Transverse colon (tissue), 4 donors: ENCODE data around the gene AGR2. TPM values are rescaled to one million over a fixed set of nuclear protein-coding genes. Genes with fewer than 3 reads are reported as not detected.

Experiments used
- DNase-seq: peaks from one replicate; pipeline ENCODE4 v3.0.0-alpha.2; 2019
- H3K27ac ChIP-seq, 4 donors: fragments of 200-600 bp; sonication (generic); 2 replicates each; pipeline ENCODE4 v1.5.1; 2016 to 2018; ENCODE audit warnings: inconsistent platforms in 4 of 4
- H3K27me3 ChIP-seq: fragments of 200-600 bp; sonication (generic); 2 replicates; pipeline ENCODE4 v1.5.1; 2017; ENCODE audit warnings: inconsistent platforms
- H3K36me3 ChIP-seq, 4 donors: fragments of 200-600 bp; sonication (generic); 2 replicates each; pipeline ENCODE4 v1.5.1; 2017 to 2019; ENCODE audit warnings: inconsistent platforms in 4 of 4
- H3K4me1 ChIP-seq, 4 donors: fragments of 200-600 bp; sonication (generic); 2 replicates each; pipeline ENCODE4 v1.5.1; 2017 to 2020; ENCODE audit warnings: inconsistent platforms in 4 of 4
- H3K4me3 ChIP-seq, 4 donors: fragments of 200-600 bp; sonication (generic); 1 replicate in 1 of 4; 2 replicates in 3 of 4; pipeline versions ENCODE4 v1.5.1 to v1.6.1; 2017 to 2019; ENCODE audit warnings: inconsistent platforms in 4 of 4
- H3K9me3 ChIP-seq, 2 donors: fragments of 200-600 bp; sonication (generic); 2 replicates each; pipeline ENCODE4 v1.5.1; 2017 to 2019; ENCODE audit warnings: inconsistent platforms in 2 of 2
- EP300 ChIP-seq: sonication (generic); formaldehyde crosslinking; IDR thresholded peaks from one replicate; pipeline ENCODE4 v1.6.1; 2017; ENCODE audit warnings: antibody characterized with exemption, low read depth
- POLR2A ChIP-seq: fragments of 450-650 bp; IDR thresholded peaks from one replicate; pipeline ENCODE4 v1.6.1; 2016; ENCODE audit warnings: antibody characterized with exemption, mild to moderate bottlenecking, moderate library complexity
- POLR2AphosphoS5 ChIP-seq, 3 donors: sonication (generic); formaldehyde crosslinking; IDR thresholded peaks; one replicate each; pipeline ENCODE4 v1.6.1; 2016; ENCODE audit warnings: antibody characterized with exemption in 3 of 3
- WGBS, 2 donors: methylation state at CpG; one replicate each; pipeline ENCODE4 v1.1.5; 2018; ENCODE audit warnings: low coverage in 1 of 2; 5-methylcytosine and 5-hydroxymethylcytosine counted together
- in situ Hi-C, 4 donors: fragments of 200-750 bp; cut with MboI; loops; one replicate each; pipeline versions ENCODE4 v1.15.0 to v1.15.1; 2017; ENCODE audit warnings: low sequenced_read_pairs in 3 of 4, low pct_ligation_motif_present in 1 of 4, low pct_unique_long_range_greater_than_20kb in 1 of 4
- intact Hi-C: fragments of 100-400 bp; cut with DNase I; formaldehyde crosslinking; loops from one replicate; pipeline ENCODE4 v1.15.1; 2023; ENCODE audit warnings: low total_unique reads
- total RNA-seq, 4 donors: library from RNA; depleted of rRNA; stranded (reverse); fragments of >200 nt; gene quantifications; one replicate each; pipeline ENCODE4 v1.1.0, GENCODE V29; 2016
- TF ChIP-seq, protein P1 (sequence below), 5 experiments: fragments of 200-600 bp in 3 of 5; fragments of 450-650 bp in 2 of 5; sonication (generic) in 3 of 5; IDR thresholded peaks; 1 replicate in 2 of 5; 2 replicates in 3 of 5; pipeline ENCODE4 v1.5.1; 2016 to 2017; ENCODE audit warnings: antibody characterized with exemption in 5 of 5, inconsistent platforms in 3 of 5, mild to moderate bottlenecking in 2 of 5, moderate library complexity in 1 of 5

Gene AGR2
- total RNA-seq, 4 donors from 2014 or later: 32.9 to 297 (median 215) TPM

DNA sequence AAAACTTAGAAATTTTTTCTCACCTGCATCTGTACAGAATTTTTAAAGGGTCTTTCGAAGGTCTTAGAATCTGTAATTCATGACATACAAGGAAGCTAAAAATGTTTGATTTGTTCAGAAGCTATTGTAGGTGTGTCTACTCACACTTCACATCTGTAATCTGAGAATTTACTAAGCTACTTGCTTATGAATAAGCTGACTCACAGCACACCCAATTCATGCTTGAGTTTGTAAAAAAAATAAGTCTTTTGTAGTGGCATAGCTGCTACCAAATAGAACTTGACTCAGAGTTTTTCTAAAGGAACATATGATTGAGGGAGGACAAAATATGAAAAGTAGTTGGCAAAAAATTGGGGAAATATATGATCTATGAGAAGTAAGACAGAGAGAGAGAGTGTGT, 12.7 kb upstream of the AGR2 start:
- Histone ChIP-seq H3K36me3 (no peaks in the 10 kb centered on the region), H3K9me3 (no peaks in the 10 kb centered on the region), H3K4me3 (no peak overlapping the region), H3K27ac (peak overlapping the region; percentile 48 to 80 (median 76)), H3K4me1 (peaks cover 0 to 71% (median 21%) of the 10 kb centered on the region in 4 donors), H3K27me3 (no peaks in the 10 kb centered on the region)
- intact Hi-C loops (no loop called here), in situ Hi-C loops (no loop called here)
- DNase-seq: no peak
- TF ChIP-seq, protein P1, sequence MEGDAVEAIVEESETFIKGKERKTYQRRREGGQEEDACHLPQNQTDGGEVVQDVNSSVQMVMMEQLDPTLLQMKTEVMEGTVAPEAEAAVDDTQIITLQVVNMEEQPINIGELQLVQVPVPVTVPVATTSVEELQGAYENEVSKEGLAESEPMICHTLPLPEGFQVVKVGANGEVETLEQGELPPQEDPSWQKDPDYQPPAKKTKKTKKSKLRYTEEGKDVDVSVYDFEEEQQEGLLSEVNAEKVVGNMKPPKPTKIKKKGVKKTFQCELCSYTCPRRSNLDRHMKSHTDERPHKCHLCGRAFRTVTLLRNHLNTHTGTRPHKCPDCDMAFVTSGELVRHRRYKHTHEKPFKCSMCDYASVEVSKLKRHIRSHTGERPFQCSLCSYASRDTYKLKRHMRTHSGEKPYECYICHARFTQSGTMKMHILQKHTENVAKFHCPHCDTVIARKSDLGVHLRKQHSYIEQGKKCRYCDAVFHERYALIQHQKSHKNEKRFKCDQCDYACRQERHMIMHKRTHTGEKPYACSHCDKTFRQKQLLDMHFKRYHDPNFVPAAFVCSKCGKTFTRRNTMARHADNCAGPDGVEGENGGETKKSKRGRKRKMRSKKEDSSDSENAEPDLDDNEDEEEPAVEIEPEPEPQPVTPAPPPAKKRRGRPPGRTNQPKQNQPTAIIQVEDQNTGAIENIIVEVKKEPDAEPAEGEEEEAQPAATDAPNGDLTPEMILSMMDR (IDR thresholded peaks at IDR 0.05): no peak
- TF ChIP-seq EP300: no peak
- no peak for TF ChIP-seq POLR2A
- TF ChIP-seq POLR2AphosphoS5 (IDR thresholded peaks at IDR 0.05): no peak
- 38 to 58% methylated on average over 1 of the region's 1 CpG for WGBS, 2 donors

DNA sequence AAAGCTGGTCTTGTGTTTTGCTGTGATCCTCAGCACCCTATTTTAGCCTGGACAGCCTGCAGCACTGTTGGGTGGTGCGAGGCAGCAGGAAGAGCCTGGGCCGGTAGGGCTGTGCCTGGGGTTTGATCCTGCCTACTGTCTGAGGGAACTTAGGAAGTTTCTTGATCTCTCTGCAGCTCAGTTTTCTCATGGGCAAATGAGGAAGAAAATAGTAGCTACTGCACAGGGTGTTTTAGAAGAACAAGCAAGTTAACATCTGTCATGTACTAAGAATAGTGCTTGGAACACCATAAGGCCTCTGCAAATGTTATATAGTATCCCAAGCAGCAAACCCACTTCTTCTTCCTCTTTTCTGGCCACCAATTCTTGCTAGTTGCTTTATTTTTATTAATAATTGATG, 12.0 kb upstream of the AGR2 start:
- WGBS, 2 donors: 59% methylated on average over 2 of the region's 2 CpGs; no CpG with 5 or more reads in 1 of the 2 donors
- Histone ChIP-seq H3K4me1 (peaks cover 0 to 71% (median 21%) of the 10 kb centered on the region in 4 donors), H3K9me3 (no peaks in the 10 kb centered on the region), H3K27ac (peak overlapping the region; percentile 48 to 80 (median 76)), H3K36me3 (no peaks in the 10 kb centered on the region), H3K4me3 (no peak overlapping the region), H3K27me3 (no peaks in the 10 kb centered on the region)
- no peak for DNase-seq
- TF ChIP-seq, protein P1 (IDR thresholded peaks at IDR 0.05): no peak
- TF ChIP-seq POLR2AphosphoS5 (IDR thresholded peaks at IDR 0.05) (no peak), POLR2A (no peak), EP300 (no peak)
- intact Hi-C loops (no loop called here), in situ Hi-C loops (no loop called here)

DNA sequence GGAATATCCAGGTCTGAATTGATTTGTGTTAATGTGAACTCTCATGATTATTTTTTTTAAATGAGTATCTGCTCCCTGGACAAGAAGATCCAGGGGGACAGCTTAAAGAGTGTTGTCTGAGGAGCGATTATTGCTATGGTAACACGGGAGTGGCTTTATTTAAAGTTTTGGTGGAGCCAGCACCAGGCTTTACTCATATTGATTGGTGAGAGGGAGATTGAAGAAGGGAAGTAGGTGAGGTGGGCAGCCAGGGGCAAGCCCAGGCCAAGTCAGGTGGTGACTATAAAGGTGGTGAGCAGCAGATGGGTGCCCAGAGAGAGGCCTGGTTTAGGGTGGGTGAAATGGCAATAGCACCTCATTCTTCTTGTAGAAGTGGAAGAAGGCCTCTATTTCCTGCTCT, 10.2 kb upstream of the AGR2 start:
- intact Hi-C loops: no loop called here
- H3K9me3 ChIP-seq: no peaks in the 10 kb centered on the region
- in situ Hi-C loops: no loop called here
- H3K4me1 ChIP-seq: peaks cover 0 to 80% (median 23%) of the 10 kb centered on the region in 4 donors
- peak; percentile 27 for DNase-seq
- H3K27ac ChIP-seq: peak overlapping the region in 3 of 4 donors; percentile 73 to 80 (median 78)
- H3K27me3 ChIP-seq: no peaks in the 10 kb centered on the region
- TF ChIP-seq EP300 (no peak), POLR2A (peak; percentile 9)
- 43 to 58% methylated on average over 2 of the region's 2 CpGs for WGBS, 2 donors
- no peaks in the 10 kb centered on the region for H3K36me3 ChIP-seq
- no peak overlapping the region for H3K4me3 ChIP-seq

DNA sequence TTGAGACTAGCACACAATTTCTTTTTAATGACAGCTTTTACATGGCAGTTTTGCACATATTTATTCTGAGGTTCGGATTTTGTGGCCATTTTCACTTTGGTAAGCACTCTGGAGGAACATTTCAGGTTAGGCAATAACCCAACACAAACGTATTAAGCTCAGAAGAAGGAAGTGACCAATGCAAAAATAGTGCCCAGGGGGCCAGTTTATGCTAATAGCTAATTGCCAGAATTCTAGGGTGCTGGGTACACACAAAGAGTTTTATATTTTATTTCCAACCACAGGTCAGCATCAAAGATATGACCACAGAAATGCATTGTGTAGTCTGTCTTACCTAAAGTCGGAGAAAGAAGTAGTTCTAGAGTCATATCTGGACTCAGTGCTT, 8.4 kb upstream of the AGR2 start:
- in situ Hi-C loops: no loop called here

DNA sequence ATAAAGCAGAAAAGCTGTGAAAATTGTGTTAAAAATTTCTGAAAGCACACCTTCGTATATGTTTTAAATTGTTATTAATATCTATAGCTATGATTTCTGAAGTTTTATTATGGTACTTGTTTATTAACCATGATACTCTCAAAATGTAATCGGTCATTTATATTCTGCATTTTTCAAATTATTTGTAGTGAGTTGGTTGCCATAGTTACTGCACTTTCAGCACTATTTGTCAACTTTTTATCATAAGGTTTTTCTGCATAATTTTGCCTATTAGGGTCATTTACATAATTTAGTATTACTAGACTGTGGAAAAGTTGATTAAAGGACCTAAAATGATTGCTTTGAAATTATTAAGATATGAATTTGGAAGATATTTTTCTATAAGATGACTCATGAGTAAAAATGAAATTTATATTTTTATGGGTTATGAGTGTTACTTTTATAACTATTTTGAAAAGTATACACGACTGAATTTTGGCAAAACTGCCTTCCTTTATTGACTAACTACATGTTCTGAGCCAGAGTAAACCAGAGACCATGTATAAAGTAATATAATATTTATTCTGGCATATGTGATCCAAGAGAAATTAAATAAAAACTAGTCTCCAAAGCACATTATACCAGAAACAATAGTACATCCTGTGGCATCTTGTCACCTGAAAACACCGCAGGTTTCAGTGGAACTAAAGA, 7.9 kb upstream of the AGR2 start:
- peak overlapping the region; percentile 47 to 80 (median 76) for H3K27ac ChIP-seq

More for the DNA sequence above, 8.4 kb upstream of the AGR2 start:
- intact Hi-C loops: no loop called here
- 47 to 70% methylated on average over 2 to 3 of the region's 3 CpGs for WGBS, 2 donors
- Histone ChIP-seq H3K4me1 (peaks cover 0 to 88% (median 27%) of the 10 kb centered on the region in 4 donors), H3K27ac (peak overlapping the region; percentile 47 to 80 (median 76)), H3K4me3 (no peak overlapping the region), H3K36me3 (no peaks in the 10 kb centered on the region), H3K9me3 (no peaks in the 10 kb centered on the region), H3K27me3 (no peaks in the 10 kb centered on the region)
- no peak for TF ChIP-seq POLR2AphosphoS5 (IDR thresholded peaks at IDR 0.05)
- no peak for DNase-seq

More for the DNA sequence above, 7.9 kb upstream of the AGR2 start:
- in situ Hi-C loops (no loop called here), intact Hi-C loops (no loop called here)
- H3K4me1 ChIP-seq: peaks cover 0 to 82% (median 23%) of the 10 kb centered on the region in 4 donors
- TF ChIP-seq POLR2AphosphoS5 (IDR thresholded peaks at IDR 0.05): no peak
- no peak for TF ChIP-seq POLR2A
- TF ChIP-seq EP300: no peak
- TF ChIP-seq, protein P1 (IDR thresholded peaks at IDR 0.05): no peak
- no peaks in the 10 kb centered on the region for H3K9me3 ChIP-seq
- no peaks in the 10 kb centered on the region for H3K36me3 ChIP-seq
- no peaks in the 10 kb centered on the region for H3K27me3 ChIP-seq
- no peak overlapping the region for H3K4me3 ChIP-seq
- DNase-seq: no peak
- 61 to 66% methylated on average over 4 of the region's 4 CpGs for WGBS, 2 donors
